GM12801 (cell line): ENCODE results near the gene ITGAV.

Experiments used
- TF ChIP-seq, protein P1 (sequence below): IDR thresholded peaks from one replicate; pipeline ENCODE4 v1.5.1; 2011; ENCODE audit warnings: control low read depth; ENCODE audit not compliant: insufficient read length; ENCODE audit errors: extremely low read depth

Gene ITGAV

DNA sequence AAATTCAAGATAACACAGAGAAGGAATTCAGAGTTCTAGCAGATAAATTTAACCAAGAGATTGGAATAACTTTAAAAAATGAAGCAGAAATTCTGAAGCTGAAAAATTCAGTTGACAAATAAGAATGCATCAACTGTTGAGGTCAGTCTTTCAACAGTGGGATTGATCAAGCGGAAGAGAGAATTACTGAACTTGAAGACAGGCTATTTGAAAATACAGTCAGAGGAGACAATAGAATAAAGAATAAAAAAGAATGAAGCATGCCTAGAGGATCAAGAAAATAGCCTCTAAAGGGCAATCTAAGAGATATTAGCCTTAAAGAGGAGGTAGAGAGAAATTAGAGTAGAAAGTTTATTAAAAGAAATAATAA lies 27.7 kb upstream of the ITGAV start:
- TF ChIP-seq, protein P1, sequence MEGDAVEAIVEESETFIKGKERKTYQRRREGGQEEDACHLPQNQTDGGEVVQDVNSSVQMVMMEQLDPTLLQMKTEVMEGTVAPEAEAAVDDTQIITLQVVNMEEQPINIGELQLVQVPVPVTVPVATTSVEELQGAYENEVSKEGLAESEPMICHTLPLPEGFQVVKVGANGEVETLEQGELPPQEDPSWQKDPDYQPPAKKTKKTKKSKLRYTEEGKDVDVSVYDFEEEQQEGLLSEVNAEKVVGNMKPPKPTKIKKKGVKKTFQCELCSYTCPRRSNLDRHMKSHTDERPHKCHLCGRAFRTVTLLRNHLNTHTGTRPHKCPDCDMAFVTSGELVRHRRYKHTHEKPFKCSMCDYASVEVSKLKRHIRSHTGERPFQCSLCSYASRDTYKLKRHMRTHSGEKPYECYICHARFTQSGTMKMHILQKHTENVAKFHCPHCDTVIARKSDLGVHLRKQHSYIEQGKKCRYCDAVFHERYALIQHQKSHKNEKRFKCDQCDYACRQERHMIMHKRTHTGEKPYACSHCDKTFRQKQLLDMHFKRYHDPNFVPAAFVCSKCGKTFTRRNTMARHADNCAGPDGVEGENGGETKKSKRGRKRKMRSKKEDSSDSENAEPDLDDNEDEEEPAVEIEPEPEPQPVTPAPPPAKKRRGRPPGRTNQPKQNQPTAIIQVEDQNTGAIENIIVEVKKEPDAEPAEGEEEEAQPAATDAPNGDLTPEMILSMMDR, result no peak

DNA sequence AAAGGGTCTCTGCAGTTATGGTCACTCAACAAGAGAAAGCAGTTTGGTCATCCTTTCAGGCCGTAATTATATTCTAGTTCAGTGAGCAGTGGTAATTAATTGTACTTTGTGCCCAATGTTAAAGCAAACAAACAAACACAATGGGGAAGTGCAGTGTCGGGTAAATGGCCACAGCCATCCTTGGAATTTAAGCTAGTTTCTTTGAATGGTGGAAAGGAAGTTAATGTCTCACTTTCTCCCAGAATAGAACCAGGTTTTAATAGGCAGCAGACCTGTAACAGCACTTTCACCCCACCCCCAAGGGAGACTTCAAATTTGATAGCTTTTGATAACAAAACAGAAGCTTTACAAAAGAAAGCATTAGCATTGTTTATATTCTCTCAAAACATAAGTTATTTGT lies 20.0 kb upstream of the ITGAV start:
- TF ChIP-seq, protein P1, result no peak

DNA sequence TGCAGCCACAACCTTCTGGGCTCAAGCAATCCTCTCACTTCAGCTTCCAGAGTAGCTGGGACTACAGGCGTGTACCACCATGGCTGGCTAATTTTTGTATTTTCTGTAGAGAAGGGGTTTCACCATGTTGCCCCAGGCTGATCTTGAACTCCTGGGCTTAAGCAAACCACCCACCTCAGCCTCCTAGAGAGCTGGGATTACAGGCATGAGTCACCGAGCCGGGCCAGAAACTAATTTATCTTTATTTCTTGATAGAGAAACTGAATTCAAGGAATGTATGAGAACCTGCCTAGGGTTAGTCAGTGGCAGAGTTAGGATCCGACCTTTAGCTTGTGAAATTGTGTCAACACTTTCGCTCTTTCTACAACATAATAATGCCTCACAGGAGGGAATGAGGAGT lies 19.3 kb upstream of the ITGAV start:
- TF ChIP-seq, protein P1, result no peak

DNA sequence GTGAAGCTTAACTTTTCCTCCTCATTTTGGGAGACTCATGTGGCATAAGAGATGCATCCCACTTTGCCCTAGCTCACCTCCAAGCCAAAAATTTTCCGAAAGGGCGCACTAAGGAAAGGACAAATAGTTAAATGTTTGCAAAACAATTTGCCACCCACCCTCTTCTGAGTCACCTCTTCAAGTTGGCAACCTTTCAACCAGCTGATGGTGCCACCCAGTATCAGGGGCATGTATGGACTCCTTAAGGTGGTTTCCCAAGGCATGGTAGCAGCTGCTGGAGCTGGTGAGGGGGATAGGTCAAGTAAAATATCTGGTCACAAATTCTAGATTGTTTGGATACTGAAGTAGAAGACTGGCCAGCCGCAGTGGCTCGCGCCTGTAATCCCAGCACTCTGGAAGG lies 17.2 kb upstream of the ITGAV start:
- TF ChIP-seq, protein P1, result no peak

DNA sequence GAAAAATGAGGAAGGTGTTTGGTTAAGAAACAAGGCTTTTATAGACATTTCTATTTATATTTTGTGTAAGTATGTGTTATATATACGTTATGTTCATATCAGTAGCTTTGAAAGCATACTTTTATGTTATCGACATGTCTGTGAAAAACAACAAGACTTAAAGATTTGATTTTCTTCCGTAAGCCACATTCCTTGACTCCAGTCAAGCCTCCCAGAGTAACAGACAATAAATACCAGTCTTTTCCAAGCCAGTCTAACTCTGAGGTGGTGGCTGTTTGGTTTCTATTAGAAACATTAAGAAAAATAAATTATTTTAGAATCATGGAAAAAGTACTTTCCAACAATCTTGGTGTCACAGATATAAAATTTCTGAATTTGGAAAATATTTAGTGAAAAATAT lies 16.3 kb upstream of the ITGAV start:
- TF ChIP-seq, protein P1, result no peak

DNA sequence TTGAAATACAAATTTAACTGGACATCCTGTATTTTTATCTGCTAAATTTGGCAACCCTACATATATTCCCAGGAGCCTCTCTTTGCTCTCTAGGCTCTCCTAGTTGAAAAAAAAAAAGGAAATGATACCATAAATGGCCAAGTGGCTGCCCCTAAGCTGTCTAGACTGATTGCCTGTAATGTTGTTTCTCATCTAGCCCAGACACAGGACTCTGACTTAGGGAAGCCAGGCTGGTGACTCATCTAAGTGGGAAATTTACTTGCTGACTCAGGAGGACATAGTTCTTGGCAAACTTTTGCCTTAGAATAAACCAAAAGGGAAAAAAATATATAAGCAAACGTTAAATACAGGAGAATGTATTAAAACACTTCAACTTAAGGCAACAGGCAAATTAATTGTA lies 14.6 kb upstream of the ITGAV start:
- TF ChIP-seq, protein P1, result no peak

DNA sequence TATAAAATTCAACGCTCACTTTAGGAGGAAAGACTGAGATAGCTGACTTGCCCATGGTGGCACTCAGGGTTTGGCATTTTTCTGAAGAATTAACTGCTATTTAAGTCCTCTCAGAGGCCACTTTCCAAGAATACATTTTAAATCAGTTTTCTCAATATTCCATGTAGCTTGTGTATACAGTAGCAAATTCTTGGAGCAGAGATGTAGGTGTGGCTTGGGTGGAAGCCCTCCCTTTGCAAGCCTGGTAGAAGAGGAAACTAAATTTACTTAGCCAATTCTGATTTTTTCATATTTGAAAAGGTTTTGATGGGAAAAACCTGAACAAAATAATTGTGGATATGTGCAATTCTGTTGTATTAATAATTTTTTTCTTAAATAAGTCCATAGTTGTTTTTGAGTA lies 14.0 kb upstream of the ITGAV start:
- TF ChIP-seq, protein P1, result no peak

DNA sequence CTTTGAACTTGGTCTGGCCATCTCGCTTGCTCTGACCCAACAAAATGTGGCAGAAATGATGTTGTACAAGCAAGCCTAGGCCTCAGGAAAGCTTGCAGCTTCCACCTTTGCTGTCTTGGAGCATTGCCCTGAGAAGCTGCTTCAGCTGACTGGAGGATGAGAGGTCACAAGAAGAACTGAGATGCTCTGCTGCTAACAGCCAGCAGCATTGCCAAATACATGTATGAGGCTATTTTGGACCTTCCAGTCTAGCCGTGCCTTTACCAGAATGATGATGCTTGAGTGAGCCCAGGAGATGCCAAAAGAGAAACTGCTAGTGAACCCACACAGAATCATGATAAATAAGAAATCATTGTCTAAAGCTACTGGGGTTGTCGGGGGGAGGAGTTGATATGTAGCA lies 13.2 kb upstream of the ITGAV start:
- TF ChIP-seq, protein P1, result no peak
